GM13976 (cell line): ENCODE data around the gene XK.

Experiments used
- DNase-seq: peaks from one replicate; pipeline ENCODE4 v3.0.0; 2012; ENCODE audit warnings: low spot score
- CTCF ChIP-seq: IDR thresholded peaks from 2 replicates; pipeline ENCODE4 v1.5.1; 2012; ENCODE audit warnings: borderline replicate concordance, mild to moderate bottlenecking; ENCODE audit not compliant: insufficient read depth; ENCODE audit errors: extremely low read depth, missing control alignments, control extremely low read depth
- in situ Hi-C: fragments of 300-500 bp; cut with MboI; formaldehyde crosslinking; loops from one replicate; pipeline ENCODE4 v1.12.0; 2022; ENCODE audit warnings: low sequenced_read_pairs, mixed read lengths, inconsistent platforms; ENCODE audit not compliant: unreplicated experiment

XK gene

GRCh38 chrX:37662181-37662580, 23.4 kb upstream of the XK start:
- in situ Hi-C loops: no loop called here
- DNase-seq: no peak

GRCh38 chrX:37666516-37666915, 19.1 kb upstream of the XK start:
- no peak for TF ChIP-seq CTCF
- no peak for DNase-seq
- in situ Hi-C loops: no loop called here

More at GRCh38 chrX:37662181-37662580, 23.4 kb upstream of the XK start:
- no peak for TF ChIP-seq CTCF

- in situ Hi-C loops: no loop called here
- TF ChIP-seq CTCF: no peak
- DNase-seq: no peak
These were observed 18.4 kb upstream of the XK start for GRCh38 chrX:37667141-37667540.

- no peak for TF ChIP-seq CTCF
- in situ Hi-C loops: no loop called here
- DNase-seq: no peak
These were observed 13.0 kb upstream of the XK start for GRCh38 chrX:37672563-37672962.

- in situ Hi-C loops: no loop called here
- no peak for TF ChIP-seq CTCF
- DNase-seq: no peak
These were observed 8.8 kb upstream of the XK start for GRCh38 chrX:37676811-37677210.

- TF ChIP-seq CTCF: no peak
- DNase-seq: no peak
- in situ Hi-C loops: no loop called here
These were observed 8.3 kb upstream of the XK start for GRCh38 chrX:37677243-37677642.

- TF ChIP-seq CTCF: no peak
- DNase-seq: no peak
- in situ Hi-C loops: no loop called here
These were observed 7.8 kb upstream of the XK start for GRCh38 chrX:37677765-37678164.
